Neural cell (in vitro differentiated cells): ENCODE data around the gene PHACTR2.

Source experiments
- POLR2AphosphoS5 ChIP-seq: IDR thresholded peaks from 2 replicates; pipeline ENCODE4 v1.6.1; 2012
- TF ChIP-seq, protein P1 (sequence below): fragments of 450-650 bp; IDR thresholded peaks from 2 replicates; pipeline ENCODE4 v1.5.1; 2014; ENCODE audit warnings: antibody characterized with exemption, mild to moderate bottlenecking, moderate library complexity; ENCODE audit not compliant: poor library complexity, severe bottlenecking

- TF ChIP-seq, protein P1, sequence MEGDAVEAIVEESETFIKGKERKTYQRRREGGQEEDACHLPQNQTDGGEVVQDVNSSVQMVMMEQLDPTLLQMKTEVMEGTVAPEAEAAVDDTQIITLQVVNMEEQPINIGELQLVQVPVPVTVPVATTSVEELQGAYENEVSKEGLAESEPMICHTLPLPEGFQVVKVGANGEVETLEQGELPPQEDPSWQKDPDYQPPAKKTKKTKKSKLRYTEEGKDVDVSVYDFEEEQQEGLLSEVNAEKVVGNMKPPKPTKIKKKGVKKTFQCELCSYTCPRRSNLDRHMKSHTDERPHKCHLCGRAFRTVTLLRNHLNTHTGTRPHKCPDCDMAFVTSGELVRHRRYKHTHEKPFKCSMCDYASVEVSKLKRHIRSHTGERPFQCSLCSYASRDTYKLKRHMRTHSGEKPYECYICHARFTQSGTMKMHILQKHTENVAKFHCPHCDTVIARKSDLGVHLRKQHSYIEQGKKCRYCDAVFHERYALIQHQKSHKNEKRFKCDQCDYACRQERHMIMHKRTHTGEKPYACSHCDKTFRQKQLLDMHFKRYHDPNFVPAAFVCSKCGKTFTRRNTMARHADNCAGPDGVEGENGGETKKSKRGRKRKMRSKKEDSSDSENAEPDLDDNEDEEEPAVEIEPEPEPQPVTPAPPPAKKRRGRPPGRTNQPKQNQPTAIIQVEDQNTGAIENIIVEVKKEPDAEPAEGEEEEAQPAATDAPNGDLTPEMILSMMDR = no peak
- no peak for TF ChIP-seq POLR2AphosphoS5
Observed at GRCh38 chr6:143677577-143677890, 231 bp upstream of the PHACTR2 start.
